ENCODE measurements around the gene RASA4. TPM values are rescaled to one million over a fixed set of nuclear protein-coding genes. Genes with fewer than 3 reads are reported as not detected.
A peak's percentile ranks its signal among the peaks of the same experiment; 100 is the strongest.
"Not testable (repeated sequence)": the region's sequence is repeated elsewhere in the genome, so short reads cannot be mapped to it uniquely, and the experiment has no call there.

RASA4 gene
- total and polyA plus RNA-seq, 4 donors: 30.9 to 131 (median 56.7) TPM

DNA sequence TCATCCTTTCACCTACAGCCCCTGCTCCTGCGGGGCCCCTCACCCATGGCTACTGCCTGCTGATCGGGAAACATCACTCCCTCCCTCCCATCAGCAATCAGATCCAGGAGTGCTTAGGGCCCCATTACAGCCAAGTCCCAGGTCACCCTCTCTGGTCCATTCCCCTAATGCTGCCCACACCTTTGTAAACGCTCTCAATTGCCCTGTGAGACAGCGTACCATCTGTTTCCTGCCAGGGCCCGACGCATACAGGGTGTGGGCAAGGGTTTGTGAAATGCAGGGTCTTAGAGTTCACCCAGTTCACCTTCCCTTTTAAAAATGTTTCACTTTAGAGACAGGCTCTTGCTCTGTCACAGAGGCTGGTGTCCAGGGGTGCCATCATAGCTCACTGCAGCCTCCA lies 17.7 kb upstream of the RASA4 start:
- not testable (repeated sequence) for H3K9me3 ChIP-seq (ENCODE audit: control insufficient read depth, insufficient read depth, low read length); H3K4me1 ChIP-seq (ENCODE audit: control insufficient read depth, insufficient read depth, low read length); H3K27ac ChIP-seq (ENCODE audit: low read depth, low read length); H3K36me3 ChIP-seq (ENCODE audit: control insufficient read depth, insufficient read depth, low read length); DNase-seq (ENCODE audit: low read depth in 4 of 6, low spot score in 6 of 6); H3K4me3 ChIP-seq (ENCODE audit: low read depth, low read length); H3K27me3 ChIP-seq (ENCODE audit: control insufficient read depth, insufficient read depth, low read length)
- no CpG with 5 or more reads among the region's 6 CpGs for WGBS (ENCODE audit: insufficient coverage)

DNA sequence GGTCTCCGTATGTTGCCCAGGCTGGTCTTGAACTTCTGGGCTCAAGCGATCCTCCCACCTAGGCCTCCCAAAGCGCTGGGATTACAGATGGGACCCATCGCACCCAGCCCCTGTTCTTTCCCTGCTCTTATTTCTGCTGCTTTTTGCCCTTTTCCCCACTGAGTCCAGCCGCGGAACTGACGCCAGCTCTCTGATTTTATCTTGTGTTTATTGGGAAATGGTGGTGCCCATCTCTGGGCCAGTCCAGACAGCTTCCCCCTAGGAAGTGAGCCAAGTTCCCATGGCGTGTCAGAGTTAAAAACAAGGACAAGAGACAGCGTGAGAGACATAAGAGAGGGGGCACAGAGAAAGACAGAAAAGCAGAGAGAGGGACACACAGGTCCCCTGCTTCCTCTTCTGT lies 14.1 kb upstream of the RASA4 start:
- H3K27me3 ChIP-seq (ENCODE audit: control insufficient read depth, insufficient read depth, low read length); H3K4me3 ChIP-seq (ENCODE audit: low read depth, low read length); H3K4me1 ChIP-seq (ENCODE audit: control insufficient read depth, insufficient read depth, low read length); H3K9me3 ChIP-seq (ENCODE audit: control insufficient read depth, insufficient read depth, low read length); H3K36me3 ChIP-seq (ENCODE audit: control insufficient read depth, insufficient read depth, low read length); DNase-seq (ENCODE audit: low read depth in 4 of 6, low spot score in 6 of 6); H3K27ac ChIP-seq (ENCODE audit: low read depth, low read length): not testable (repeated sequence)
- WGBS (ENCODE audit: insufficient coverage): no CpG with 5 or more reads among the region's 9 CpGs

DNA sequence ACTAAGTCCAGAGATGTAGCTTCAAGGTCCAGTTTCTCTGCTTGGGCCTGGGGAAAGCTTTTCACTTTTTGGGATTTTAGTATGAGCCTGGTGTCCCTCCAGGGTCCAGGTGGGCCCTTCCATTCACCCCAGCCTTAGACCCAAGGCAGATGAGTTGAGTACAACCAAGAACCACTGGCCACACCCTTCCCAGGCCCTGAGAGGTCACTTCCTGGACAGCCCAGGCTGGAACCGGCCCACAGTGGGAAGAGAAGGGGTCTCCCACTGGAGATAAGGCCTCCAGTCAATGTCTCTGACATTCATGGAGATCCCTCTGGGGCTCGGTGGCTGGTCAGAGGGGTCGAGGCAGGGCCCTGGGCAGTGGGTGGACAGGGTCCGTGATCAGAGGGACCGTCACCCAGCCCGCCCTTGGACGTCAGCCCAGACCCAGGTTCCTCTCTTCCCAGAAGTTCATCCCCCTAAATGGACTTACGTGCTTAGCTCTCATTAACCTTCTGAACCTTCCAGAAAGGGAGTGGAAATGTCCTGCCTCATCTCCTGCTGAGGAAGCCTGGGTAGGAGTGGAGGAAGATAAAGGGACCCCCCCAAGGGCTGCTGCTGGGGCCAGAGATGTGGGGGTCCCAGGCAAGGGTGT lies 10.8 kb upstream of the RASA4 start:
- not testable (repeated sequence) for H3K36me3 ChIP-seq (ENCODE audit: control insufficient read depth, insufficient read depth, low read length)

DNA sequence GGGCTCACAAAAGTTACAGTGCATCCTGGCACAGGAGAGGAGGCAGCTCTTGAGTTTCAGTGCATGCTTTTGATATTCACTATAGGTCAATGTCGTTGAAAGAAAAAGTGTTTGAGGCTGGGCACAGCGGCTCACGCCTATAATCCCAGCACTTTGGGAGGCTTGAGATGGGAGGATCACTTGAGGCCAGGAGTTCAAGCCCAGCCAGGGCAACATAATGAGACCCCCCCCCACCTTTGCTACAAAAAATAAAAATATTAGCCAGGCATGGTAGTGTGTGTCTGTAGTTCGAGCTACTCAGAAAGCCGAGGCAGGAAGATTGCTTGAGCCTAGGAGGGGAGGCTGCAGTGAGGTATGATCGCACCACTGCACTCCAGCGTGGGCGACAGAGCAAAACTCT lies 1.6 kb upstream of the RASA4 start:
- not testable (repeated sequence) for H3K4me1 ChIP-seq (ENCODE audit: control insufficient read depth, insufficient read depth, low read length); H3K4me3 ChIP-seq (ENCODE audit: low read depth, low read length); H3K36me3 ChIP-seq (ENCODE audit: control insufficient read depth, insufficient read depth, low read length); H3K27ac ChIP-seq (ENCODE audit: low read depth, low read length); H3K9me3 ChIP-seq (ENCODE audit: control insufficient read depth, insufficient read depth, low read length); H3K27me3 ChIP-seq (ENCODE audit: control insufficient read depth, insufficient read depth, low read length)
- DNase-seq (ENCODE audit: low read depth in 4 of 6, low spot score in 6 of 6): peak in 2 of 6 donors; percentile 0
- no CpG with 5 or more reads among the region's 8 CpGs for WGBS (ENCODE audit: insufficient coverage)

More for the DNA sequence above, 10.8 kb upstream of the RASA4 start:
- H3K27ac ChIP-seq (ENCODE audit: low read depth, low read length); H3K9me3 ChIP-seq (ENCODE audit: control insufficient read depth, insufficient read depth, low read length); H3K4me1 ChIP-seq (ENCODE audit: control insufficient read depth, insufficient read depth, low read length); H3K4me3 ChIP-seq (ENCODE audit: low read depth, low read length); DNase-seq (ENCODE audit: low read depth in 4 of 6, low spot score in 6 of 6); H3K27me3 ChIP-seq (ENCODE audit: control insufficient read depth, insufficient read depth, low read length): not testable (repeated sequence)
- no CpG with 5 or more reads among the region's 8 CpGs for WGBS (ENCODE audit: insufficient coverage)

DNA sequence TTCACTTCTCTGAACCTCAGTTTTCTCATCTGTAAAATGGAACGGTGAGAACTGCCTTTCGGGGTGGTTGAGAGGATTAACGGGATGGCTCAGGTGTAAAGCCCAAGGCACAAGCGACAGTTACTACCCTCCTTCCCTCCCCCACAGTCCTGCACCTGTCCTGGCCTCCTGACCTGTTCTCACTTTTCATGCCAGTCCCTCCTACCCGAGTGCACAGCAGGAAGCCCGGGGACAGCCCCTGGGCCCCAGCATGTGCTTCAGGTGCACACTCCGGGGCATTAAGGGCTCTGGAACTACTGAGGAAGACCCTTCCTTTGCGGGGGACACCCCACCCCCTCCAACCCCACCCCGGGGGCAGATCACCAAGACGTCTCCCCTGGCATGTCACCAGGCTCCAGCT lies 626 bp downstream of the RASA4 start:
- not testable (repeated sequence) for H3K4me3 ChIP-seq (ENCODE audit: low read depth, low read length); H3K36me3 ChIP-seq (ENCODE audit: control insufficient read depth, insufficient read depth, low read length); H3K27ac ChIP-seq (ENCODE audit: low read depth, low read length); H3K4me1 ChIP-seq (ENCODE audit: control insufficient read depth, insufficient read depth, low read length); DNase-seq (ENCODE audit: low read depth in 4 of 6, low spot score in 6 of 6); H3K27me3 ChIP-seq (ENCODE audit: control insufficient read depth, insufficient read depth, low read length); H3K9me3 ChIP-seq (ENCODE audit: control insufficient read depth, insufficient read depth, low read length)
- WGBS (ENCODE audit: insufficient coverage): no CpG with 5 or more reads among the region's 10 CpGs

DNA sequence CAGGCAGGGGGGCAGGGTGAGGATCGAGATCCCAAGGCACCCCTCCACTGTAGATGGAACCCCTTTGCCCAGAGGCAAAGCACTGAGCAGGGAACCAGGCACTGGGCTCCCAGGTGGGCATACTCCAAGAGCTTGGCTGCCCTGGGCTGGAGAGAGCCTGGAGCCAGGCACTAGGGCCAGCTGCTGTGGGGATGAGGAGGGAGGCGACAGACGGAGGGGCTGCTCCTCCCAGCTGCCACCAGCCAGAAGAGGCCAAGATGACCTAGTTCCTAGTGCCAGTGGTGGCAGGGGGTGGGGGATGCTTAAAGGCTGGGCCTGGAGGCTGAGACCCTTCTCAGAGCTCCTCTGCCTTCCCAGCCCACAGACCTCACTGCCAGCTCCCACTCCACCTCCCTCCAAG lies 1.7 kb downstream of the RASA4 start:
- H3K4me3 ChIP-seq (ENCODE audit: low read depth, low read length); H3K36me3 ChIP-seq (ENCODE audit: control insufficient read depth, insufficient read depth, low read length); H3K9me3 ChIP-seq (ENCODE audit: control insufficient read depth, insufficient read depth, low read length); H3K4me1 ChIP-seq (ENCODE audit: control insufficient read depth, insufficient read depth, low read length); H3K27me3 ChIP-seq (ENCODE audit: control insufficient read depth, insufficient read depth, low read length); DNase-seq (ENCODE audit: low read depth in 4 of 6, low spot score in 6 of 6); H3K27ac ChIP-seq (ENCODE audit: low read depth, low read length): not testable (repeated sequence)
- no CpG with 5 or more reads among the region's 3 CpGs for WGBS (ENCODE audit: insufficient coverage)

DNA sequence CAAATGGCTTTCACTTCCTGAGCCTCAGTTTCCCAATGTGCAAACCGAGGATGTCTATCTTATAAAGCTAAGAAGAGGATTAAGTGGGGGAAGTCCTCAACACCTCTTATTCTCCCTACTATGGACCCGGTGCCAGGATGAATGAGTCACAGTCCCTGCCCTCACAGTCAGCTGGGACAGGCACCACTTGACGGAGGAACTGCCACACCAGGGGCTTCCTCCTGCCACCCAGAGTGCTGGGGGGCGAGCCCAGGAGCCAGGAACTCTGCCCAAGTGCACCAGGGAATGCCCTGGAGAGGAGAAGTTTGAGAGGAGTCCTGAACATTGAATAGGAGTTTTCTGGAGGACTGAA lies 2.2 kb downstream of the RASA4 start:
- DNase-seq (ENCODE audit: low read depth in 4 of 6, low spot score in 6 of 6); H3K27ac ChIP-seq (ENCODE audit: low read depth, low read length); H3K4me3 ChIP-seq (ENCODE audit: low read depth, low read length); H3K27me3 ChIP-seq (ENCODE audit: control insufficient read depth, insufficient read depth, low read length); H3K9me3 ChIP-seq (ENCODE audit: control insufficient read depth, insufficient read depth, low read length); H3K36me3 ChIP-seq (ENCODE audit: control insufficient read depth, insufficient read depth, low read length); H3K4me1 ChIP-seq (ENCODE audit: control insufficient read depth, insufficient read depth, low read length): not testable (repeated sequence)
- no CpG with 5 or more reads among the region's 4 CpGs for WGBS (ENCODE audit: insufficient coverage)

DNA sequence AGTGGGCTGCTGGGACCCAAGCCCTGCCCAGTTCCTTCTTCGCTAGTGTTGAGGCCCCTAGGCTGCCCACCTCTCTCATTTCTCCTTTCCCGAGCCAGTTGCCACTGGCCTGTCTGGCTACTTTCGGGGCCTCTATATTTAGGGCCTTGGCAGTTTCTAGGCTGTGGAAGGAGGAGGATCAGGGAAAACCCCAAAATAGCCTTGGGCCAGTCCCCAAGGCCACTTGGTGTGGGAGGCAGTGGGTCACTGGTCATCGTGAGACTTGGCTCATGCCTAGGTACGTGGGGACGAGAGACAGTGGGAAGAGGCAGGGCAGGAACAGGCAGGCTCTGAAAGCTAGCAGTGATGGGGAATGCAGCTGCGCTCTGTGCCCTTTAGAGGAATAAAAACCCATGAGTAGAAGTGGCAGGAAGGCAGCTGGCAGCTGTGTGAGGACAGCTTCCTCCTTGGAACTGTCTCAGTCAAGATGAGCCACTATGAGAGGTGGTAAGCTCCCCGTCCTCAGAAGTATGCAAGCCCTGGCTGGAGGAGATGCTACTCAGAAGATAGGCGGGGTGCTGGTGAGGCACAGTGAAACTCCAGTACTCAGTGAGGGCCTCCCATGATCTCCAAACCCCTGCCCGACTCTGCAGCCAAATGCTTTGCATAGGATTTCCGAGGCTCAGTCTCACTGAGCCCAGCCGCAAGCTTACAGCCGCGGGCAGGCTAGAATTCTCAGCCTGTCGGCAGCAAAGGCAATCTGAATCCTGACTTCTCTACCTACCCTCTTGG lies 2.8 kb downstream of the RASA4 start:
- DNase-seq (ENCODE audit: low read depth in 4 of 6, low spot score in 6 of 6); H3K9me3 ChIP-seq (ENCODE audit: control insufficient read depth, insufficient read depth, low read length); H3K4me1 ChIP-seq (ENCODE audit: control insufficient read depth, insufficient read depth, low read length); H3K27me3 ChIP-seq (ENCODE audit: control insufficient read depth, insufficient read depth, low read length); H3K4me3 ChIP-seq (ENCODE audit: low read depth, low read length); H3K36me3 ChIP-seq (ENCODE audit: control insufficient read depth, insufficient read depth, low read length); H3K27ac ChIP-seq (ENCODE audit: low read depth, low read length): not testable (repeated sequence)
- WGBS (ENCODE audit: insufficient coverage): no CpG with 5 or more reads among the region's 15 CpGs

DNA sequence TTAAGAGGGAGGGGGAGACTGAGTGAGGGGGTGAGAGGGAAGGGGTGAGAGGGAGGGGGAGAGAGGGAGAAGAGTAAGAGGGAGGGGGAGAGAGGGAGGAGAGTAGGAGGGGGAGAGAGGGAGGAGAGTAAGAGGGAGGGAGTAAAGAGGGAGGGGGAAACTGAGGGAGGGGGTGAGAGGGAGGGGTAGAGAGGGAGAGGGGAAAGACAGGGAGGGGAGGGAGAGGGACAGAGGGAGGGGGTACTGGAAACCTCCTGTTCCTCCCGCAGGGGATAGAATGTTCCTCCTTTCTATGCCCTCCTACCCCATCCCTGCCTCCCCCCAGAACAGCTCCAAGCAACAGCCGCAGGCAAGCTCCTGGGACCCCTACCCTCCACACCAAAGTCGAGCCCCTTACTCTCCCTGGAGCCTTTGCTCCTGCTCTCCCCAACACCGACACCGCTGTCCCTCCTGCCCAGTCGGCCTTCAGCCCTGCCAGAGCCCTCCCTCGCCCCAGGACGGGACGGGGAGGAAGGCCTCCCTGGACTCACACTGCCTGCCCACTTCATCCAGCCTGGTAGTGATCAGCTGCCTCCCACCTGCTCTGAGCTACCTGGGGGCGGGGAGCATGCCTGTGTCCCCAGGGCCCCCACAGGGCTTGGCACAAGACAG lies 4.8 kb downstream of the RASA4 start:
- H3K27ac ChIP-seq (ENCODE audit: low read depth, low read length): peak overlapping the region; percentile 78
- not testable (repeated sequence) for H3K27me3 ChIP-seq (ENCODE audit: control insufficient read depth, insufficient read depth, low read length); H3K9me3 ChIP-seq (ENCODE audit: control insufficient read depth, insufficient read depth, low read length); H3K4me3 ChIP-seq (ENCODE audit: low read depth, low read length); H3K4me1 ChIP-seq (ENCODE audit: control insufficient read depth, insufficient read depth, low read length); H3K36me3 ChIP-seq (ENCODE audit: control insufficient read depth, insufficient read depth, low read length)
- DNase-seq (ENCODE audit: low read depth in 4 of 6, low spot score in 6 of 6): peak in 3 of 6 donors; percentile 7 to 51 (median 34)
- 10% methylated on average over 4 of the region's 10 CpGs for WGBS (ENCODE audit: insufficient coverage)
